ENCODE results near the gene KCNE3.

Gene KCNE3

GRCh38 chr11:74457356-74457755, 10.0 kb downstream of the KCNE3 start:
- Histone ChIP-seq H3K27me3 (ENCODE audit: insufficient read depth, low read length, poor library complexity) (peaks cover 3% of the 10 kb centered on the region), H3K4me1 (ENCODE audit: insufficient read depth, low read length) (no peaks in the 10 kb centered on the region), H4K20me1 (ENCODE audit: insufficient read depth, low read length) (no peaks in the 10 kb centered on the region), H2AFZ (ENCODE audit: low read depth, low read length) (no peak overlapping the region), H3K9ac (ENCODE audit: low read depth, low read length) (no peak overlapping the region), H3K4me3 (ENCODE audit: low read depth in 1 of 2, low read length in 2 of 2) (no peak overlapping the region), H3K4me2 (ENCODE audit: insufficient read depth, low read length) (no peak overlapping the region), H3K36me3 (ENCODE audit: insufficient read depth, low read length) (no peaks in the 10 kb centered on the region), H3K27ac (ENCODE audit: low read length) (no peak overlapping the region), H3K79me2 (ENCODE audit: insufficient read depth, low read length) (no peaks in the 10 kb centered on the region), H3K9me3 (ENCODE audit: insufficient read depth, low read length, severe bottlenecking) (no peaks in the 10 kb centered on the region)
- ATAC-seq (ENCODE audit: insufficient read depth, low read depth) (no peak), DNase-seq (no peak)
- TF ChIP-seq CTCF (IDR thresholded peaks at IDR 0.05; ENCODE audit: borderline replicate concordance, extremely low read depth, low read length, poor library complexity, severe bottlenecking): no peak
- no peak for TF ChIP-seq EZH2 (IDR thresholded peaks at IDR 0.05; ENCODE audit: borderline replicate concordance, low read depth, low read length, severe bottlenecking)

GRCh38 chr11:74453373-74453975, 13.9 kb downstream of the KCNE3 start:
- Histone ChIP-seq H3K36me3 (ENCODE audit: insufficient read depth, low read length) (no peaks in the 10 kb centered on the region), H3K4me3 (ENCODE audit: low read depth in 1 of 2, low read length in 2 of 2) (no peak overlapping the region), H2AFZ (ENCODE audit: low read depth, low read length) (no peak overlapping the region), H3K4me2 (ENCODE audit: insufficient read depth, low read length) (no peak overlapping the region), H3K79me2 (ENCODE audit: insufficient read depth, low read length) (no peaks in the 10 kb centered on the region), H3K9me3 (ENCODE audit: insufficient read depth, low read length, severe bottlenecking) (no peaks in the 10 kb centered on the region), H3K27ac (ENCODE audit: low read length) (no peak overlapping the region), H3K4me1 (ENCODE audit: insufficient read depth, low read length) (no peaks in the 10 kb centered on the region), H3K27me3 (ENCODE audit: insufficient read depth, low read length, poor library complexity) (no peaks in the 10 kb centered on the region), H4K20me1 (ENCODE audit: insufficient read depth, low read length) (no peaks in the 10 kb centered on the region), H3K9ac (ENCODE audit: low read depth, low read length) (no peak overlapping the region)
- DNase-seq (peak; percentile 61), ATAC-seq (ENCODE audit: insufficient read depth, low read depth) (peak; percentile 77)
- no peak for TF ChIP-seq EZH2 (IDR thresholded peaks at IDR 0.05; ENCODE audit: borderline replicate concordance, low read depth, low read length, severe bottlenecking)
- TF ChIP-seq CTCF (IDR thresholded peaks at IDR 0.05; ENCODE audit: borderline replicate concordance, extremely low read depth, low read length, poor library complexity, severe bottlenecking): peak; percentile 87

GRCh38 chr11:74452366-74452765, 15.0 kb downstream of the KCNE3 start:
- Histone ChIP-seq H3K4me1 (ENCODE audit: insufficient read depth, low read length) (no peaks in the 10 kb centered on the region), H2AFZ (ENCODE audit: low read depth, low read length) (no peak overlapping the region), H4K20me1 (ENCODE audit: insufficient read depth, low read length) (no peaks in the 10 kb centered on the region), H3K79me2 (ENCODE audit: insufficient read depth, low read length) (no peaks in the 10 kb centered on the region), H3K4me3 (ENCODE audit: low read depth in 1 of 2, low read length in 2 of 2) (no peak overlapping the region), H3K4me2 (ENCODE audit: insufficient read depth, low read length) (no peak overlapping the region), H3K36me3 (ENCODE audit: insufficient read depth, low read length) (no peaks in the 10 kb centered on the region), H3K27me3 (ENCODE audit: insufficient read depth, low read length, poor library complexity) (no peaks in the 10 kb centered on the region), H3K27ac (ENCODE audit: low read length) (no peak overlapping the region), H3K9me3 (ENCODE audit: insufficient read depth, low read length, severe bottlenecking) (no peaks in the 10 kb centered on the region), H3K9ac (ENCODE audit: low read depth, low read length) (no peak overlapping the region)
- TF ChIP-seq CTCF (IDR thresholded peaks at IDR 0.05; ENCODE audit: borderline replicate concordance, extremely low read depth, low read length, poor library complexity, severe bottlenecking) (no peak), EZH2 (IDR thresholded peaks at IDR 0.05; ENCODE audit: borderline replicate concordance, low read depth, low read length, severe bottlenecking) (no peak)
- ATAC-seq (ENCODE audit: insufficient read depth, low read depth) (no peak), DNase-seq (no peak)
